Endothelial cell of umbilical vein (primary cell): ENCODE measurements around the gene ADI1.

Experiments used
- EZH2 ChIP-seq: IDR thresholded peaks from 2 replicates; pipeline ENCODE4 v1.6.1; 2012; ENCODE audit warnings: borderline replicate concordance, low read depth, mild to moderate bottlenecking, moderate library complexity, low read length, inconsistent platforms; ENCODE audit not compliant: severe bottlenecking
- FOS ChIP-seq: IDR thresholded peaks from 2 replicates; pipeline ENCODE4 v1.6.1; 2011; ENCODE audit warnings: mild to moderate bottlenecking, low read length, moderate library complexity, borderline replicate concordance; ENCODE audit not compliant: insufficient read depth
- GATA2 ChIP-seq: IDR thresholded peaks from 2 replicates; pipeline ENCODE4 v1.7.0; 2011; ENCODE audit warnings: low read depth, mild to moderate bottlenecking, moderate library complexity, mixed read lengths, low read length; ENCODE audit not compliant: insufficient read length, insufficient read depth
- MAX ChIP-seq: IDR thresholded peaks from 2 replicates; pipeline ENCODE4 v1.6.1; 2011; ENCODE audit not compliant: insufficient read depth, insufficient read length
- POLR2A ChIP-seq: IDR thresholded peaks from 2 replicates; pipeline ENCODE4 v1.6.1; 2012; ENCODE audit warnings: low read depth, mild to moderate bottlenecking, control low read depth, low read length
- POLR2AphosphoS5 ChIP-seq: IDR thresholded peaks from 2 replicates; pipeline ENCODE4 v1.6.1; 2012; ENCODE audit warnings: low read depth, mild to moderate bottlenecking, control low read depth, low read length, moderate library complexity; ENCODE audit not compliant: insufficient read depth
- TF ChIP-seq, protein P1 (sequence below), 2 donors: IDR thresholded peaks; 1 replicate in 1 of 2; 2 replicates in 1 of 2; pipeline ENCODE4 v1.5.1; 2011; ENCODE audit warnings: low read length in 2 of 2, mild to moderate bottlenecking in 2 of 2, moderate library complexity in 2 of 2, control low read depth in 1 of 2, inconsistent platforms in 1 of 2, low read depth in 1 of 2; ENCODE audit not compliant: insufficient read depth in 1 of 2; ENCODE audit errors: extremely low read depth in 1 of 2

GRCh38 chr2:3461801-3462492 lies 57.4 kb downstream of the ADI1 start:
- TF ChIP-seq EZH2 (no peak), POLR2A (no peak), POLR2AphosphoS5 (no peak), FOS (no peak), GATA2 (no peak), MAX (no peak)
- TF ChIP-seq, protein P1, sequence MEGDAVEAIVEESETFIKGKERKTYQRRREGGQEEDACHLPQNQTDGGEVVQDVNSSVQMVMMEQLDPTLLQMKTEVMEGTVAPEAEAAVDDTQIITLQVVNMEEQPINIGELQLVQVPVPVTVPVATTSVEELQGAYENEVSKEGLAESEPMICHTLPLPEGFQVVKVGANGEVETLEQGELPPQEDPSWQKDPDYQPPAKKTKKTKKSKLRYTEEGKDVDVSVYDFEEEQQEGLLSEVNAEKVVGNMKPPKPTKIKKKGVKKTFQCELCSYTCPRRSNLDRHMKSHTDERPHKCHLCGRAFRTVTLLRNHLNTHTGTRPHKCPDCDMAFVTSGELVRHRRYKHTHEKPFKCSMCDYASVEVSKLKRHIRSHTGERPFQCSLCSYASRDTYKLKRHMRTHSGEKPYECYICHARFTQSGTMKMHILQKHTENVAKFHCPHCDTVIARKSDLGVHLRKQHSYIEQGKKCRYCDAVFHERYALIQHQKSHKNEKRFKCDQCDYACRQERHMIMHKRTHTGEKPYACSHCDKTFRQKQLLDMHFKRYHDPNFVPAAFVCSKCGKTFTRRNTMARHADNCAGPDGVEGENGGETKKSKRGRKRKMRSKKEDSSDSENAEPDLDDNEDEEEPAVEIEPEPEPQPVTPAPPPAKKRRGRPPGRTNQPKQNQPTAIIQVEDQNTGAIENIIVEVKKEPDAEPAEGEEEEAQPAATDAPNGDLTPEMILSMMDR (IDR thresholded peaks at IDR 0.05; ENCODE audit: extremely low read depth in 1 of 2, insufficient read depth in 1 of 2, low read depth in 1 of 2, low read length in 2 of 2): peak; percentile 51 to 77
